ENCODE data around the gene RARB.

RARB gene

DNA sequence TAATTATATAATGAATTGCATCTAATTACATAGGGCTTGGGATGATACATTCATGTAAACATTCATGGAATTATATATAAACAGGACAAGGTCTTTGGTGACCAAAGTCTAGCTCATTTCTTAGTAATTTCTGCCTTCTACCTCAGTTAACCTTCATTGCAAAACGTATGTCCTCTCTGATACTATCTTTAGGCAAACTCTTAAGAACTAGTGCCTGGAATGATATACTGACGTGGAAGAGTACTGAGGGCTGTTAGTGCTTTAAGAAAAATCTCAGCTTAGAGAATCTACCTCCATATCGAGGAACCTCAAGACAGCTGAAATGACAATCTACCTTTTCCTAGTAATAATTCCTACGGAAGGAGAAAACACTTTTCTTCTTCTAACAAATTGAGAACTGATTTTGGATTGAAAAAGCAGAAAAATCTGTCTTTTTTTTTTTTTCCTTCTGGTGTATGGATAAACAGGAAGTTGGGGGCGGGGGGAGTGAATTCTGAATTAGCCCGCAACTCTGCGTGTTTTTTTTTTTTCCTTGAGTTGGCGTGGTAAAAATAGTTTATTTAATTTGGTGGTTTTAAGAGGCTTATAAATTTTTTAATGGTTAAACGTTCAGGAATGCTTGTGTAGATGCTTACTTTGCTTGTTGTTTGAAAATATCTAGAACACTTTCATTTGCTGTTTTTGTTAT is 43.2 kb downstream of the RARB start:
- FAIRE-seq (no peak), DNase-seq (ENCODE audit: low spot score) (no peak)

DNA sequence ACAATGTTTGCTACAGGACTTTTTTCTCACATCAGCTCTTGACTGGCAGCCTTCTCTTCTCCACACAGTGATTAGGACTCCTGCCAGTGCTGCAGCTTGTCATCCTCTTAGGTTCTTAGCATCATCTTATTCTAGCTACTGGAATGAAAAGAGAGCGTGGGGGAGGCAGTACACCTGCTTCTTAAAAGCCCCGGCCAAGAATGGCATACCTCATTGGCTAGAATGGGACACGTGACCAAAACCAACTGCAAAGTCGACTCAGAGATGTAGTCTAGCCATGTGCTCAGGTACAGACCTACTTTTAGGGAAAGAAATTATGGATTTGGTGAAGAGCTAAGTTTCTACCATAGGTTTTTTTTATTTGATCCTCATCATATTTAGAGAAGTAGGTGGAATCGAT is 44.1 kb downstream of the RARB start:
- no peak for FAIRE-seq

DNA sequence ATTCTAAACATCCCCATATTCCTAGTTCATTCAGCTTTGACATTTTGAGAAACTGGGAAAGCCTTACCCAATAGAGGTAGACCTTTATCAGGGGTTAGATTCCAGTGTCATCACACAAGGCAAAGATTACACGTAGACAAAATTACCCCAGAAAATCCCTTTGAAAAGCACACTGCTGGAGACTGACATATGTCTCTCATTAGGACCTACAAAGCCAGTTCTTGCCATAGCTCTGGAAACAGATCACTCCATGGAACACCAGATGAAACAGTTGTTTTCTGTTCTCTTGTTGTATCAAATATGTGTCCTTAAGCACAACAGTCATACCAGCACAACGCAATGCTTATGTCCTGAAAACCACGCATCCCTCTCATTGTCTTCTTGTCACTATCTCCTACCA is 44.7 kb downstream of the RARB start:
- no peak for FAIRE-seq
- no peak for DNase-seq (ENCODE audit: low spot score)

More for the DNA sequence above, 44.1 kb downstream of the RARB start:
- no peak for DNase-seq (ENCODE audit: low spot score)

DNA sequence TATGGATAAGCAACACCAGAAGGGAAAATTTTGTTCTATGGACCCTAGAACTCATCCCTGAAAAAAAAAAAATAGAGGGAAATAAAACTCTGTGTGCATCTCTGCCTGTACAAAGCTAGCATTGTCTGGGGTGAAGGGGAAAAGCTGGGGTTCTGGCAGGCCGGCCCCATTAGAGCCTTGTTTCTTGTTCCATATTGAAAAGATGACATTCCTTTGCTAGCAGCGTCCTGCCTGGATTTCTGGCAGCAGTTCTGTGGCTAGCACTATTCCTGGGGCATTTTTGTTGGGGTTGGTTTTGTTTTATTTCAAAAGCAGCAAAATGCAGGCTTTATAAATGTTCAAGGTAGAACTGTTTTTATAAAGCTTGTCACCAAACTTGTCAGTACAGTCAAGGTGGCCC is 45.2 kb downstream of the RARB start:
- FAIRE-seq (no peak), DNase-seq (ENCODE audit: low spot score) (no peak)

DNA sequence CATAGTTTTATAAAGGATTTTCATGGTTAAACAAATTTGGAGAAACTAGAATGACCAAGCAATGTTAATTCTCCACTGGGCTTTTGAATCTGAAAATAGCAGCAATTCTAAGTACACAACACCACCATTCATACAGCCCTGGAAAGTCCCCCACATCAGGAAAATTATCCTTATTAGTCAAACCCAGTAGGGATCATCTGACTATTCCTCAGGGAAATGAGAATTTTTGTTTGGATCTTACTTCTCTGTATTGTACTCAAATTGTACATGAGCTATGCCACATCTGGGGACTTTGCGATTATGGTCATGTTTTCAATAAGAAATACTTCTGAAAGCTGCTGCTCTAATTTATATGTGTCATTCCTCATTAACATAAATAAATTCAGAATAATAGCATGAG is 46.0 kb downstream of the RARB start:
- FAIRE-seq (no peak), DNase-seq (ENCODE audit: low spot score) (no peak)

DNA sequence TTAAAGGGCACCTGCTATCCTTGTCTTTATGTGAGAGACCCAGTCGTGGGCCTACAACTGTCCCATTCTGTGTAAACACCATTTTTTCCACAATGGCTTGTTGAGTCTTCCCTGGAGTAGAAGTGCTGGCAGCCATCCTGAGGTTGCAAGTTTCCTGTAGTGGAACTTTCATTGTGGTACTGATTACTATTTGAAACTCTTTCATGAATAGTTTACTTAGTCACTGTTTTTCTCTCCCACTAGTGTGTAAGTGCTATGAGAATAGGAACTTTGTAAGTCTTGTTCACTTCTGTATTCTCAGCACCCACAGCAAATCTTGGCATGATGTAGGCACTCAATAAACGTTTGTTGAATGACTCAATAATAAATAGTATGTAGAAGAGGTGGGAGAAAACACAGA is 48.6 kb downstream of the RARB start:
- DNase-seq (ENCODE audit: low spot score) (no peak), FAIRE-seq (no peak)

DNA sequence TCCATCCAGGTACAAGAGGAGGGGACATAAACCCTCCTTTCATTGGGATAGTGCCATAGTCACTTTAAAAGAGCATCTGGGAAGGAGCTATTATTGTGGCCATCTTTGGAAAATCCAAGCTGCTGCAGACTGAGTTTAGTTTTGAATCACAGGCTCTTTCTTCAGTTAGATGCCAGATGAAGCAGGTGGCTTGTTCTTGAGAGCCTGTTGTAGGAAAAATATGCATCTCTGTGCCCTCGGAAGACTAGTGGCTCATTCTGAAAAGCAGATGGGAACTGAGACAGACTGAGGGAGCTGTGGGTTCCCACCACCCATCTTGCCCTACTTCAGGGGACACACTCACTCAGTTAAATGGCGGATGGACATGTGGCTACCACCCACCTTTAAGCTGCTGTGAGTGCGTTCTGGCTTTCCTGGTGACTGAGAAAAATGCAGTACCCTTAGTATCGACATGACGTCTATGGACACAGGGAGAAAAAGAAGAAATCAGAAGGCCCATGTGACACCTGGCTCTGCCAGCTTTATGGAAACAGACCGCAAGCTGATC is 50.2 kb downstream of the RARB start:
- FAIRE-seq (no peak), DNase-seq (ENCODE audit: low spot score) (no peak)

DNA sequence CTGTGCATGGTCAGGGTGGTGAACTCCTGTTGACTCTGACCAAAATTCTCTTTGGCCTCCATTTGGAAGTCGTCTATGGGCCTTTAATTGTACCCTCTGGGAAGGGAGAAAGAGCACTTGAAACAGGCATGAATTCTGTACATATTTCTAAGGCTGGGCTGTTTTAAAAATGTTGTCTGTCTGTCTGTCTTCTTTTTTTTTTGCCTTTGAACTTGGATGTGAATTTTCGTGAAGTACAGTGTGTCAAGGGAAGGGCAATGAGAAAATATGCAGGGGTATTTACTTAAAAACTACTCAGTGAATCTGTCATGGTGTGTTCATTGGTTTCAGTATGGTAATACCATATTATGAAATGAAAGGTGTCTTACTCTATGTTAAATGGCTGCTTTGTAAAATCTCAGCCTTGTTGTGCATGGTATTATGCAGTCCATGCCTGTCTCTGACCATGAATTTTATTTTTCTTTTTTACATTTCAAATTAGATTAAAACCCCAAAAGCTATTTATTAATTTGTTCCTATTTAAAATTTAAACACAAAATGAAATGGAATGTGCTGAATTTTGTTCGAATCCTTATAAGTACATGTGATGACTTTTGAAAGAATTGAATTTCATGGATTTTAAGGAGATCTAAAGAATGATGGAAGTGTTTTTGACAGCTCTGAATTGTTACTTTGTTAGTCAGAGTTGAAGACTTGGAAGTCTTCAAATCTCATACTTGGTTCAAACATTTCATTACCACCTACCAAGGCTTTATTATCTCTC is 51.1 kb downstream of the RARB start:
- FAIRE-seq (no peak), DNase-seq (ENCODE audit: low spot score) (no peak)

DNA sequence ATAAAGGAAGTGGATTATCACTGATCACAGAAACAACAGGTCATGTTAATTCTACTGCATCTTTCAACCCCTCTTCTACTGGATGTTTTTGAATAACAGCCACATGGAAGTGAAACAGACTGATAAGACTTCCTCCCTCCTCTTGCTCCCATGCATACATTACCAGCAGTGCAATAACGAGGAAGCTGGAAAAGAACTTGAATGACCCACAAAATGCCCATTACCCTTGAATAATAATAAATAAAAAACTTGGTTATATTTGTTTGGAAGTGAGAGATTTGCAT is 51.6 kb downstream of the RARB start:
- DNase-seq (ENCODE audit: low spot score) (no peak), FAIRE-seq (no peak)

DNA sequence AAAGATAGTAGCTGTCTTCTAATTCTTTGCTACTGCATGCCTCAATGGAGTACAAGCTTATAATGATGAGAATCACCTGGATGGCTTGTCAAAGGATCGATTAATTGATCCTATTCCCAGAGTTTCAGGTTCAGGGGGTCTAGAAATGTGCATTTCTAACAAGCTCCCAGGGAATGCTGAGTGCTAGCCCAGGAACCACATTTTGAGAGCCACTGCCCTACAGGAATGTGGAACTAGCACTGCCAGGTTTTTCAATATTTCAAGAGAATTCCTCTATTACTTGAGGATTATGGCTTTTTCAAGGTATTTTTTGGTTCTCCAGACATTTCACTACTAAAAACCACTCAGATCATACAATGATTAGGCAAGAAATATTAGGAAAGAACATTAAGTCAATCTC is 52.7 kb downstream of the RARB start:
- DNase-seq (ENCODE audit: low spot score) (no peak), FAIRE-seq (no peak)

DNA sequence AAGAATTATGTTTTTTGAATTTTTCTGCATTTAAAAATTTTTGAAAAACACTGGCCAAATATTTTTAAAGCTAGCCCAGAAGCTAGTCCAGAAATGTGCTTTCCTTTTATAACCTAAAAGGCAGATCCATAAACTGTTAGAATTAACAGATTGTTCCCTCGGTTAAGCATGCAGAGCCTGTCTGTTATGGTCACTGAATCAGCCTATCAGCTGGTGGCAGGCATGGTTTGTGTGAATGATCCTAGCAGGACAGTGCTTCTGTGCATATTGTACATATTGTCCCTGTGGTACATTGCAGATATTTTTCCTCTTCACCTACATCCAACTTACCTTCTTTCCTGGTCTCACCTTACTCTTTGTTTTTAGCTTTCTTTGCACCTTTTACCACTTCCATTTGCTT is 53.3 kb downstream of the RARB start:
- no peak for FAIRE-seq
- no peak for DNase-seq (ENCODE audit: low spot score)

DNA sequence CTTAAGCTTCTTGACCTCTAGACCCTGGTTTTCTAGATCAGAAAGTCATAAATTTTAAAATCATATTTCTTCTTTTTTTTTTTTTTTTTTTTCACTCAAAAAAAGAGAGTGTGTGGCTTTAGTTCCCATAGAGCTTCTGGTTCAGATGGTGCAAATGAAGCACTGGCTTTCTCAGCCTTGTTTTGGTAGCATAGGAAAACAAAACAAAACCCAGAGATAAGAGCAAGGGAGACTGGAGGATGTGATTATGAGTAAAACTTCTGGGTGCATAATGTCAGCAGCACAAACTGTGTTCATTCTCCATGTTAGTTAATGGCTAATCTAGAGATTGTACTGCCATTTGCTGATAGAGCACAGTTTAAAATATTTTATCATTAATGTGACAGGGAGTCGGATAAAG is 55.4 kb downstream of the RARB start:
- no peak for DNase-seq (ENCODE audit: low spot score)
- FAIRE-seq = no peak

DNA sequence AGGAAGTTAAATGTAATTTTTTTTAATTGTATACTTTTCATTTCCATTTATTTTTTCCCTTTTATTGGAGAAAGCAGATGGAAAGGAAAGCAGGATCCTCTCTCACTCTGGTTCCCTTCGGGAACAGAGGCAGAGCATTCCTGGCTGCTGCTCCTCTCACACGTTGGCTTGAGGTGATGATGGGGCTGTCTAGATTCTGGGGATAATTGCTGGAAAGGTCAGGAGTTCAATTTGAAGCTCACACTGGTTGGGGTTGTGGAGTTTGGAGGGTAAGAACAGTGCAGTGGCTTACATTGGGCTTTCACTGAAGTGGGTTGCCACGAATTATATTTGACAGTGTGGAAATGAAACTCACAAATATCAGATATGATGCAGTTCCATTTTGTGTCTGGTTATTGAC is 57.6 kb downstream of the RARB start:
- FAIRE-seq (no peak), DNase-seq (ENCODE audit: low spot score) (no peak)

DNA sequence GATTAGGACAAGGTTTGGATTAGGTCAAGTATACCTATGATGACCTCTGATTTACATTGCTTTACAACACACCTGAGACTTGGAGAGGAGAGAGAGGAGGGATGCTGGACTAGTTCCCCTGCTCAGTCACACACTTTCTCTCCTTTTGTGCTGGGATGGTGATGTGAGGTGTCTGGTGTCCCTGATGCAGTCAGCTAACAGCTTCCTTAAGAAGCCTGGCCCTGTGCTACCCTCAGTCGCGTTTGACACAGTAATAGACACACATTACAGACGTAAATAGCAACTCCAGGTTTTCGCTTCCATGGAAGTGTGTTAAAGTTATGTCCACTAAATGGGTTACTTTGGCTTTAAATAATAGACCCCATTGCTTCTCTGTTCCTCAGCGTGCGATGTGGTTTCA is 58.9 kb downstream of the RARB start:
- FAIRE-seq = no peak
- DNase-seq (ENCODE audit: low spot score) = no peak

DNA sequence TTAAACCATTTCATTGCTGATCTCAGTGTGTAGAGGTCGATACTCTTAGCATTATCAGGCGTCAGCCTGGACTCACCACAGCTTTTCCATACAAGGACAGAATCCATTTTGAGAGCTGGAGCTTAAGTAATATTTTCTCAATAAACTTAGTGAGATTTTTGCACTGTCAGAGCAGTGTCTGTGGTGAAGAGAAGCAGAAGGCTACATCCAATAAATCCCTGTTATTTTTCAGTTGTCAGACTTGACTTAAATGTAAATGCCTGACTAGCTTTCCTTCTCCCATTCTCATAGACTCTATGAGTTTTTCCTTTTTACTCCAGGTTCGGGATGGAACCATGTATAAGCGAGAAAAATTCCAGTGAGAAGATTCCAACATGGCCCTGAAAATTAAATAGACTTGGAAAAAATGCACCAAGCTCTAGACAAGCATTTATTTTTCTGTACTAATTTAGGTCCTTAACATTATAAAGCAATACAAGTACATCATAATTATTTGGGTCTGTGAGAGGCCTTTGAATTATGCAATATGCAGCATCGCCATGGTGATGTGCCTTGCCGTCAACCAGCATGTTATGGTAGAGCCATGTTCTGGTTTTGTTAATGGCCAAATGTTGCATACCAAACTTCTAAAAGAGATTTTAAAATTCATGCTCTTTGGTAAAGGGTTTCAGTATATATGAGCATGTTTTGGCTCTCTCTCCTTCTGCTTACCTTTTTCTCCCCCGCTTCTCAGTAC is 62.0 kb downstream of the RARB start:
- no peak for FAIRE-seq

DNA sequence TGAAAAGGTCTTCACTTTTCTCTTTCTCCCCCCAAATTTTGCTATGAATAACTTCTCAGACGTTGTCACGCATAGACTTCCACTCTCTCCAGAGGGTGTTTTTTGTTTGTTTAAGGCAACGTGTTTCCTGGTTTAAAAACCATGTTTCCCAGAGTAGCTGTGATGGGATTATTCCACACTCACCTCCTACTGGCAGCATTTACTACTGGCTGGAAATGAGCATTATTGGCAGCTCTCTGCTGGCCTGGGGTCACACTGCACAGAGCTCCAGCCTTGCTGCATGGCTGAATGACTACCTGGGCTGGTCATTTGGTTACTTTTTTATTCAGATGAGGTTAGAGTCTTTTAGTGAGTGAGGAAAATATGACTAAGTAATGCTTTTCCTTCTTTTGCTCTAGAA is 65.2 kb downstream of the RARB start:
- FAIRE-seq (no peak), DNase-seq (ENCODE audit: low spot score) (no peak)

More for the DNA sequence above, 62.0 kb downstream of the RARB start:
- DNase-seq (ENCODE audit: low spot score) = no peak

DNA sequence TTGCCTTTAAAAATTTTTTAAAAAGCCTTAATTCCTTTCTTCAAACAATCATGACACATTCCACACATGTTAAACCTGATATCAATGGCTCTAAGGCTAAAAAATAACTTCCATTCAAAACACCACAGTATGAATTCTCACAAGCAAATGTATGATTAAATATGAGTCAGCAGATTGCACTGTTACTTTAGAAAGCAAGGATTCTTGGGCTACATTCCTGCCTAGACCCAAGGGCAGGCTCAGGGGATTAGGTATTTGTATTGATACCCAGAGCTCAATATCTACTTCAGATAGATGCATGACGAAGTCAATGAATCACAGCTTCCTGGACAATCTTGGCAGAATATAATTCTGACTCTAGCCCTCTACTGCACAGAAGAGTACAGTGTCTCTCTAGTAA is 65.7 kb downstream of the RARB start:
- DNase-seq (ENCODE audit: low spot score) = no peak
- FAIRE-seq = no peak

DNA sequence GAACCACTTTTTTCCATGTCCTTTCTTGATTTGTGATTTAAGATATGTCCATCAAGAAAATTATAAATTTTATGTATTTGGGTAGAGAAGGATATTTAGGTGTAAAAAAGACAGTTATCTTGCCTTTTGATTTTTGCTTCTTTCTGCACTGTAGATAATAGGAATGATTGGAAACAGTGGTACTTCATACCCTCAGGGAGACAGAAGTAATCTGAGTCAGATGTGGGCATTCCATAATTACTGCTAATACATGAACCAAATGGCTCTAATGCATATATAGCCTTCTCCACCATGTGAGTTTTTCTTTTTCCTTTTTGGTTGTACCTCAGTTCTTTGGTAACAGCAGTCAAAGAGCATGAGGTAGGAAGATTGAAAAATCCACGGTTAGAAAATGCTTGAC is 67.2 kb downstream of the RARB start:
- FAIRE-seq (no peak), DNase-seq (ENCODE audit: low spot score) (no peak)

DNA sequence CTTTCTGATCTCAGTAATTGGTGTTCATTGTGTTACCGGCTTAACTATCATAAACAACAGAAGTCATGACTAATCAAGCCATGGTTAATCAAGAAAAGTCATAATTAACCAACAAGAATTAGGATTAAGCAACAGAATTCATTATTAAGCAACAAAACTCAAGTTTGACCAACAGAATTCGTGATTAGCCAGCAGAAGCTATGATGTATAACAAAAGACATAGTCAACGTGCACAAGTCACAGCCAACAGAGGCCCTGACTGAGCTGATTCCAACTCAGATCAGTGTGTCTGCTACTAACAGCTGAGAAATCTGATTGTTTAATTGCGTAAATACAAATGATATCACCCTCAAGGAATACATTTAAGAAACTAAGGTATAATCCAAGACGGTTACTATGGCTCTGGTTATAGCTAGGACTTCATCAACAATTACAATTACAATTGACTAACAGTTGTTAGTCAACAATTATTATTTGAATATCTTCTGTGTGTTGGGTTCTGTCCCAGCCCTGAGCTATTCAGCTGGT is 67.7 kb downstream of the RARB start:
- DNase-seq (ENCODE audit: low spot score) (no peak), FAIRE-seq (no peak)

DNA sequence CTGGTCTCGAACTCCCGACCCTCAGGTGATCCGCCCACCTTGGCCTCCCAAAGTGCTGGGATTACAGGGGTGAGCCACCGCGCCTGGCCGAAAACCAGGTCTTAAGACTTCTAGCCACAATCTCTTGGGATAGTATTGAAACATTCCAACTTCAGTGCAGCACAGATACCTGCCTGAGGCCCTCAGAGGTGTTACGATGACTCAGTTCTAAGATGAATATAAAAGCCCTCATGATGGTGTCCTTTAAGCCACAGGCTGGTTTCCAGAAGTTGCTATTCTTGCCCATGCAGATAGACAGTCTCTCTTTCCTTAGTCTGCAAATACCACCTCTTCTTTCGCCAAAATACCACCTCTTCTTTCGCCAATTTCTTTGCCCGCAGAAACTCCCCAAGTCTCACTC is 69.0 kb downstream of the RARB start:
- DNase-seq (ENCODE audit: low spot score) (no peak), FAIRE-seq (no peak)

DNA sequence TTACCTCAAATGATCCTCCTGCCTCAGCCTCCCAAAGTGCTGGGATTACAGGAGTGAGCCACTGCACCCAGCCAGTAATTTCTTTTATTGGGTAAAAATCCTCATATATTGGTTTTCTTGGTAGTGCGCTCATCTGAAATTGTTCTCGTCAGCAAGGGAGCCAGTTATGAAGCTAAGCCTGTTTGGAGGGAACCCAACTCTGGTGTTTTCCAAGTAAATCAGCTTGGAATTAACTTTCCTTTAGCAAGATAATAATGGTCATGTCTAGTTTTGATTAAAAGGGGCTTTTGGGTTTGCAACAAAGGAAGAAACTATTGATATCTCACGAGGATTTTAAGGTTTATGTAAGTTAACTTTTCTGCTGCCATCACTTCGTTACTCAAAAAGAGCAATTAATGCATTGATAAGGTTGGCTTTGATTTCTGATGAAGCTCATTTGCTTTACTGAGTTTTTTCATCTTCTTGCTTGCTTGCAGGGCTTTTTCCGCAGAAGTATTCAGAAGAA is 72.7 kb downstream of the RARB start:
- DNase-seq (ENCODE audit: low spot score) (no peak), FAIRE-seq (no peak)

DNA sequence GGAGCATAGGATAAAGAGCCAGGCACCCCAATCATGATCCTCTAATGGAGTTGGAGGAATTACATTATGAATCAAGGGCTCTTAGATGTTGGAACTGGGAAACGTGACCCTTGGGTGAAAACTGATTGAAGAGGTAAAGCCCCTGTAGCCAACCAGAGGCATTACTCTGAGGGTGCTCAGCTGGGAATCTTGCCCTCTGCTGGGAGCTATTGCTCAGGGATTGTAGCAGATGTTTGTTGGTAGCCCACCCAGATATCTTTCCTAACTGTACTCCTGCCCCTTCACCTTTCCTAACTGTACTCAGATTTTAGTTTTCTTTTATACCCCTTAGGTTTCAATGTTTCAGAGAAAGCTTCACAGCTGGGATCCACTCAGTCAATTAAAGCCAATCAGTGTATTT is 74.2 kb downstream of the RARB start:
- no peak for FAIRE-seq
- no peak for DNase-seq (ENCODE audit: low spot score)

Measured in urothelium cell line (cell line).